Thymus (tissue), 11 donors: ENCODE measurements around the gene ITFG1. TPM values are rescaled to one million over a fixed set of nuclear protein-coding genes. Genes with fewer than 3 reads are reported as not detected.

ENCODE experiments used
- DNase-seq, 9 donors: peaks; one replicate each; pipeline ENCODE4 v3.0.0-alpha.2; 2013; ENCODE audit warnings: low spot score in 9 of 9, low read depth in 6 of 9, missing footprints in 1 of 9
- H3K27ac ChIP-seq, 2 donors: one replicate each; pipeline ENCODE4 v1.5.1; 2013; ENCODE audit warnings: control low read depth in 1 of 2, low read depth in 1 of 2, low read length in 1 of 2, mild to moderate bottlenecking in 1 of 2, moderate library complexity in 1 of 2
- H3K27me3 ChIP-seq, 2 donors: one replicate each; pipeline ENCODE4 v1.5.1; 2013; ENCODE audit warnings: low read length in 1 of 2; ENCODE audit not compliant: control insufficient read depth in 2 of 2, insufficient read depth in 1 of 2
- H3K36me3 ChIP-seq, 2 donors: one replicate each; pipeline ENCODE4 v1.5.1; 2013; ENCODE audit warnings: low read length in 1 of 2, mild to moderate bottlenecking in 1 of 2, moderate library complexity in 1 of 2; ENCODE audit not compliant: control insufficient read depth in 2 of 2, insufficient read depth in 2 of 2
- H3K4me1 ChIP-seq, 2 donors: one replicate each; pipeline ENCODE4 v1.5.1; 2013; ENCODE audit warnings: low read length in 2 of 2; ENCODE audit not compliant: control insufficient read depth in 2 of 2, insufficient read depth in 2 of 2
- H3K4me3 ChIP-seq, 2 donors: one replicate each; pipeline ENCODE4 v1.5.1; 2013; ENCODE audit warnings: low read length in 2 of 2, control low read depth in 1 of 2, mild to moderate bottlenecking in 1 of 2
- H3K9me3 ChIP-seq, 2 donors: one replicate each; pipeline ENCODE4 v1.5.1; 2013; ENCODE audit warnings: low read length in 1 of 2, mild to moderate bottlenecking in 1 of 2; ENCODE audit not compliant: control insufficient read depth in 2 of 2, insufficient read depth in 1 of 2
- WGBS: extraction: QIAGEN DNeasy Blood & Tissue Kit; methylation state at CpG from one replicate; pipeline ENCODE4 v1.1.7; 2013; 5-methylcytosine and 5-hydroxymethylcytosine counted together
- polyA plus RNA-seq: library from polyadenylated mRNA; stranded (reverse); fragments of 200-250 nt; gene quantifications from one replicate; pipeline ENCODE4 v1.2.3, GENCODE V29; 2013
- total RNA-seq: library from RNA; stranded (reverse); fragments of 120-200 nt; gene quantifications from one replicate; pipeline ENCODE4 v1.2.4, GENCODE V29; 2013
- donor health status: healthy.

Gene ITFG1
- total and polyA plus RNA-seq, 2 donors, result 28.8 to 36.6 TPM

DNA sequence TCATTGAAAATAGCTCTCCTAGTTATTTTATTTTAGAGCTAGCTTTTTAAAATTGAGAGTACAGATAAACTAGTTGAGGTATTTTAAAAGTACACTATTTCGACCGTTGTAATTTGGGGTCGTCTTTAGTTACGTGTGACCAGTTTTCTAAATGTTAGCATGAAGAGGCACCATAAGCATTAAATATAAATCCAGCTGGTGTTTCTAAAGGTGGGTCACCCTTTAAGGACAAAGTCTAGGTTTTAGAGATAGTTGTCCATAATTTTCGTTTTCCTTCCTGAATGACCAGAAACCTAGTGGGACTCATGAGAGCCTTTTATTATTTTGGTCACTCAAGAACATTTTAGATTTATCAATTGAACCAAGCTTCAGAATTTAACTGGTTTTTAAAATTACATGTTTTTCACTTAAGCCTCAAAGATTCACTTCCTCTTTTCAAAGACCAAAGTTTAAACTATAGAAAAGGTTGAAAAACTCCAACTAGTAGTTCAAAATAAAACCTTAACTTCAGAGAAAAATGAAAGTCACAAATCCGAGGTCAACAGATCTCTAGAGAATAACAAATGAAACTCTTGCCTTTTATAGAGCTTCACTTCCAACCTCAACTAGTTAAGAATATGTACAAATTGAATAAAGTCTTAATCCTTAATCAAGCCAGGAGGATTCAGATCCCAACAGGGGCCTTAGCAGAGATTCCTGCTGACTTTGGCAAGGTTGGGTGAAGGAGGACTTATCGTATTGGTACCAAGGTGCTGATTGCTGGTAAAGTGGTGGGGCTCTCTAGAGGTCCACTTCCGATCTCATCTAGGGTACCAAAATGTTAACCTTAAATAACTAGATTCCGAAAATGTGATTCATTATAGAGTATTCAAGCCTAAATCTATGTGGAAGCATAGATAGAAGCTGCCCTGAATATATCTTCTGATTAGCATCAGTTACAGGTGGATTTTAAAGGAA, 32.8 kb upstream of the ITFG1 start:
- peaks cover 3 to 6% of the 10 kb centered on the region in 2 donors for H3K4me1 ChIP-seq
- peak in 1 of 9 donors; percentile 28 for DNase-seq
- H3K9me3 ChIP-seq, result peaks cover 0 to 4% of the 10 kb centered on the region in 2 donors
- WGBS, result 77% methylated on average over 9 of the region's 9 CpGs
- H3K27me3 ChIP-seq, result no peaks in the 10 kb centered on the region
- H3K36me3 ChIP-seq, result peaks cover 3 to 4% of the 10 kb centered on the region in 2 donors
- H3K27ac ChIP-seq, result peak overlapping the region; percentile 57 to 77
- H3K4me3 ChIP-seq, result no peak overlapping the region

- peaks cover 0 to 4% of the 10 kb centered on the region in 2 donors for H3K9me3 ChIP-seq
- peaks cover 3 to 6% of the 10 kb centered on the region in 2 donors for H3K4me1 ChIP-seq
- no peaks in the 10 kb centered on the region for H3K36me3 ChIP-seq
- peak in 2 of 9 donors; percentile 3 to 21 for DNase-seq
- 74% methylated on average over 10 of the region's 10 CpGs for WGBS
- H3K27ac ChIP-seq, result peak overlapping the region; percentile 65 to 71
- H3K27me3 ChIP-seq, result no peaks in the 10 kb centered on the region
- no peak overlapping the region for H3K4me3 ChIP-seq
Observed at GRCh38 chr16:47492428-47493377, 31.8 kb upstream of the ITFG1 start.

GRCh38 chr16:47492036-47492427, 31.2 kb upstream of the ITFG1 start:
- Histone ChIP-seq H3K9me3 (peaks cover 0 to 4% of the 10 kb centered on the region in 2 donors), H3K36me3 (no peaks in the 10 kb centered on the region), H3K27me3 (no peaks in the 10 kb centered on the region), H3K4me3 (no peak overlapping the region), H3K4me1 (peaks cover 3 to 6% of the 10 kb centered on the region in 2 donors), H3K27ac (no peak overlapping the region)
- 85% methylated on average over 1 of the region's 1 CpG for WGBS
- no peak for DNase-seq

- DNase-seq, result no peak
Observed at GRCh38 chr16:47490471-47490870, 29.6 kb upstream of the ITFG1 start.

GRCh38 chr16:47488051-47488450, 27.2 kb upstream of the ITFG1 start:
- H3K4me1 ChIP-seq, result peaks cover 3 to 5% of the 10 kb centered on the region in 2 donors
- 80% methylated on average over 3 of the region's 3 CpGs for WGBS
- H3K27ac ChIP-seq, result no peak overlapping the region
- H3K9me3 ChIP-seq, result peaks cover 0 to 4% of the 10 kb centered on the region in 2 donors
- DNase-seq, result no peak
- no peaks in the 10 kb centered on the region for H3K36me3 ChIP-seq
- no peak overlapping the region for H3K4me3 ChIP-seq
- H3K27me3 ChIP-seq, result no peaks in the 10 kb centered on the region

More at GRCh38 chr16:47490471-47490870, 29.6 kb upstream of the ITFG1 start:
- no peak overlapping the region for H3K27ac ChIP-seq
- H3K36me3 ChIP-seq, result no peaks in the 10 kb centered on the region
- H3K9me3 ChIP-seq, result peaks cover 0 to 4% of the 10 kb centered on the region in 2 donors
- H3K4me3 ChIP-seq, result no peak overlapping the region
- H3K27me3 ChIP-seq, result no peaks in the 10 kb centered on the region
- peaks cover 3 to 6% of the 10 kb centered on the region in 2 donors for H3K4me1 ChIP-seq

- no peak for DNase-seq
- Histone ChIP-seq H3K36me3 (no peaks in the 10 kb centered on the region), H3K9me3 (no peaks in the 10 kb centered on the region), H3K4me1 (no peaks in the 10 kb centered on the region), H3K27ac (no peak overlapping the region), H3K4me3 (no peak overlapping the region), H3K27me3 (no peaks in the 10 kb centered on the region)
Observed at GRCh38 chr16:47486856-47487255, 26.0 kb upstream of the ITFG1 start.

DNA sequence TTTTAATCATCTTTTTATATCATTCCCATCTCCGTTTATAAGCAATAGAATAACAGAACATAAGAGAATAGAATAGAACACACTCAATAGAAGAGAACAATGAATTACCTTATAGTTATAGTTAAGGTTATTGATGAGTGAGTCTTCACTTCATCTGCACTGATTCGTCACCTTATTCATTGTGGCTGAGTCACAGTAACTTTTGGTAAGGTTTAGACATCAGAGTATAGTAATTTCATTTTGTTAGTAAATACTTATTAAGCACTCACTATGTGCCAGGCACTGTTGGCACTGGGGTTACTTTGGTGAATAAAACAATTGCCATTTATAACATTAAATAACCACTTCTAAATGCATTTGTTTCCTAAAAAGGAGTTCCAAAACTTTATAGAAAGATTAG, 22.8 kb upstream of the ITFG1 start:
- Histone ChIP-seq H3K27me3 (no peaks in the 10 kb centered on the region), H3K4me1 (no peaks in the 10 kb centered on the region), H3K36me3 (no peaks in the 10 kb centered on the region), H3K27ac (no peak overlapping the region), H3K4me3 (no peak overlapping the region), H3K9me3 (no peaks in the 10 kb centered on the region)
- DNase-seq, result no peak
- 72% methylated on average over 2 of the region's 2 CpGs for WGBS

GRCh38 chr16:47481698-47482374, 21.0 kb upstream of the ITFG1 start:
- WGBS, result 88% methylated on average over 6 of the region's 6 CpGs
- Histone ChIP-seq H3K27ac (peak overlapping the region in 1 of 2 donors; percentile 26), H3K4me3 (no peak overlapping the region), H3K27me3 (no peaks in the 10 kb centered on the region), H3K4me1 (no peaks in the 10 kb centered on the region), H3K36me3 (no peaks in the 10 kb centered on the region), H3K9me3 (no peaks in the 10 kb centered on the region)
- peak in 1 of 9 donors; percentile 29 for DNase-seq
